Activated CD8-positive, alpha-beta memory T cell treated with anti-CD3 and anti-CD28 coated beads, Interleukin-2, amount 50 U/mL, for 1 hour (primary cell): Measurements from ENCODE around the gene ARL11.
"Not testable (repeated sequence)": the region's sequence is repeated elsewhere in the genome, so short reads cannot be mapped to it uniquely, and the experiment has no call there.

Source experiments
- DNase-seq: peaks from one replicate; pipeline ENCODE4 v3.0.0-alpha.2; 2020; ENCODE audit errors: extremely low read depth

ARL11 gene

DNA sequence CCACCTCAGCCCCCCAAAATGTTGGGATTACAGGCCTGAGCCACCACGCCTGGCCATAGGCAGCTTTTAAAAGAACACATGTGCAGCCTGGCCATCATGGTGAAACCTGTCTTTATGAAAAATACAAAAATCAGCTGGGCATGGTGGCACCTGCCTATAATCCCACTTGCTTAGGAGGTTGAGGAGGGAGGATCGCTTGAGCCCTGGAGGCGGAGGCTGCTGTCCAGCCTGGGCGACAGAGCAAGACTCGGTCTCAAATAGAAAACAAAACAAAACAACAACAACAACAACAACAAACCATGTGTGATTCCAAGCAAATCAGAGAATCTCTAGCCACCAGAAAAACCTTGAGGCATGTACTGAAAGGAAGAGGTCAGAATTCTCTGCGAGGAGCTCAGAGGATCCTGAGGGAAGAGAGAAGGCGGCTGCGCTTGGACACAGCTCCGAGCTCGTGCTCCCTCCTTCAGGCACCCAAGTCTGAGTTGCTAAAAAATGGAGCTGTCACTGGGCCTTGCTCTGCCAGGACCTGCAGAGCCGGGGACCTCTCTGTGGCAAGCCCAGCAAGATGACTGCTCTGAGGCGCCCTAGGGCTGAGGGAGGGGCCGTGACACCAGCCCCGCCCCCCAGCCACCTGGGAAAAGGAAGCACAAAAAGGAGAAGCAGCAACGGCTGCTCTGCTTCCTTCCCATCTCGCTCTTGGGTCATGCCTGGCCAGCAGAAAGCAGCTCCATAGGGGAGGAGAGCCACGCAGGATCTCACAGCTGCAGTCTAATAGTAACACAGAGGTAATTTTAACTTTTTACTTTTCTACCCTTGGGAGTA, at the start of gene ARL11:
TSS of gene ARL11 (plus strand) at position 677 of the 822 bp plus-strand sequence. CDS start 1,941 bp downstream, outside the sequence.
- no peak for DNase-seq

DNA sequence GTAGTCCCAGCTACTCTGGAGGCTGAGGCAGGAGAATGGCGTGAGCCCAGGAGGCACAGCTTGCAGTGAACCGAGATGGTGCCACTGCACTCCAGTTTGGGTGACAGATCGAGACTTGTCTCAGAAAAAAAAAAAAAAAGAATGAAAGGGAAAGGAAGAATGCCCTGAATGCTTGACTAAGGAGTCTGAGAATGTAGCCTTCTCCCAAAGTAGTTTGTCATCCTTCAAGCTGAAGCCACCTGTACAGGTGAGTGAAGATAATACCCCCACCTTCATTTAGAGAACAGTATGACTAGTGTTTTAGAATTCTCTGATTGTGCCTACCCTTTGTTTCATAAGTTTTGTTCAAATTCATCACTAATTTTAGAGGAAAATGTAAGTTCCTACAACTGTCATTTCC, 48.8 kb upstream of the ARL11 start:
- DNase-seq, result no peak

DNA sequence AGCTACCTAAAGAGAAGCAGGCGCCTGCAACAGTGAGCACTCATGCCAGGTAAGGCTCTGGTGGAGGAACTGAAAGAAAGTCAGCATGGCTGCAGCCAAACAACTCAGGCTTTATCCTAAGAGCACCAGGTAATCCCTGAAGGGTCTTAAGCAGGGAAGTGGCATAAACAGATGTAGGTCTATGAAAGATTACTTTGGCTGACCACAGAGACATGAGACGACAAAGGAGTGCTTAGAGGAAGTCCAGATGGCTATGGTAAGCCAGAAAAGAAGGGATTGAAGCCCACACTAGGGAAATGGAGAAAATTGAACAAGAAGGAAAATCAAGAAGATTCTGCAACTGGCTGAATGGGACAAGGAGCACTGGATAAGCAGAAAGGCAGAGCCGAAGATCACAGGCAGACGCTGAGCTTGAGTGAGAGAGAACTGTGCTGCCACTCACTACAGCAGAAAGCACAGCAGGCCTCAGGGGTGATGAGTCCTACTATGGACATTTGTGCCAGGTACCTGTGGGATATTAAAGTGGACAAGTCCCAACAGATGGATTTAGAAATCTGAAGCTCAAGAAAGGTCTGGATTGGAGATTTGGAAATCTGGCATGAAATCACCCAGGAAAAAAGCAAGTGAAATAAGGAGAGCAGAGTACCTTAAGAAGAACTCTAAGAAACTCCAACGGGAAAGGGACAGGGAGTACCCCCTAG, 47.2 kb upstream of the ARL11 start:
- no peak for DNase-seq

DNA sequence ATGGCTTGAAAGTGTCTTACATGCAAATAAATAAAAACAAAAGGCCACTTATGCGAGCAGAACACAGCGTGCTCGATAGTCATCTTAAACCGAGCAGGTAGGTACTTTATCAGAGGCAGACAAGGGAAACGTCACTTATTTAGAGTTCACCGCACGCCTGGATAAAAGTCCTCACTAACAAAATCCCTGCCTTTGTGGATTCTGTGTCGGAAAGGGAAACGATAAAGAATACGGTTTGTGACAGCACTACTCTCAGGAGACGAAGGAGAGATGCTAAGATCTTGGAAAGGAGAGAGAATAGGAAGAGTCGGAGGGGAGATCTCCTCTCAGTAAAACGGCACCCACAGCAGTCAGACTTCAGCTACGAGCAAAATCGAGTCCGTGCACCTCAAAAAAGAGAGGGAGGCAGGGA, 43.5 kb upstream of the ARL11 start:
- no peak for DNase-seq

DNA sequence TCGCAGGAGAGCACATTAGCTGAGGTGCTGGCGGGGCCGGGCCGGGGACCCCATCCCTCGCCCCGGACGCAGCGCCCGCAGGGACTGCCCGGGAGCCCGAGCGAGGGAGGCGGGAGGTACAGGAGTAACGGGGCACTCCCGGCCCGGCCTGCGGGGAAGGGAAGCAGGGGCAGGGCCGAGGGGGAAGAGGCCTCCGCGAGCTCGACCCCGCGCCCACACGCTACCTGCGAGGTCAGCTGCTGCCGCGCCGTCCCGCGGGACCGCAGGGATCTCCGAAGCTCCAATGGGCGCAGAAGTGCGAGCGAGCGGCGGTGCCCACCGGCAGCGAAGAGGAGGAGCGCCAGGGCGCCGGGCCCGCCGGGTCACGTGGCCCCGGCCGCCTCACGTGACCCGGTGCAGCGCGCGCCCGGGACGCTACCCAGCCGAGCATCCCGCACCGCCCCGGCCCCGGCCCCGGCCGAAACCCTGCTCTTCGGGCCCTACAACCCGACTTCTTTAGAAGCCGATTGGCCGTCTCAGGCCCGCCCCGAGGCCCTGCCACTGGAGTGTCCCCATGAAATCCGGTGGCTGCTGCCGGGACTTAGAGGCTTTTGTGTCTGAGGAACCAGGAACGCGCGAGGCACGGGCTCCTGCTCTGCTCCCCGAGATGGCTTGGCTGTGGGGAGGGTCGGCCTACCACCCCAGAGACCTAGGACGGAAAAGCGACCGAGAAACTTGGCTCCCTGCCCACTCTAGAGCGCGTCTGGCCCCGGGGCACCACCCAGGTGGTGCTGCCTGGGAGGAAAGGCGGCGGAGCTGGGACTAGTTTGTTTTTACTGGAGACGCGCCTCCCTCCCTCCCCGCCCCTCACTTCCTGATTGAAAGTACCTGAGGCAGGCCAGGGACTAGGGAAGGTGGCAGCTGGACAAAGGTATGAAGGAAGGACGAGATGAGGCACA, 42.8 kb upstream of the ARL11 start, which contains the start of gene RCBTB1:
TSS of gene RCBTB1 (minus strand) at position 339 of the 938 bp plus-strand sequence. CDS start 18,279 bp downstream, outside the sequence.
- no peak for DNase-seq

DNA sequence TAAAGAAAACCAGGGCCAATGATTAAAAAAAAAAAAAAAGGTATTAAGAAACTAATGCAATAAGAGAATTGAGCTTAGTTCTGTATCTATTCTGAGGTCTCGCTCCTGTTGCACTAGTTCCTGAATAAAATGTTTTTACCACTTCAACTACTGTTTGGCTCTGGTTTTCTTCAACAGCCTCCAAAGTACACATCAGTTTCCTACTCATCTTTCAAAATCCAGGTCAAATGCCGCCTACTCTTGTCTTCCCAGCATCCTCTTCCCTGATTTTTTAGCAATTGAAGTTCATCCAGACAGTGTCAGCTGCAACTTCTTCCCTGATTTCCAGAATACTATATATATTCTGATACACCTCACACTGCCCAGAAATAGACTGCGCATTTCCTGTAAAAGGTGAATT, 41.6 kb upstream of the ARL11 start:
- DNase-seq, result no peak

DNA sequence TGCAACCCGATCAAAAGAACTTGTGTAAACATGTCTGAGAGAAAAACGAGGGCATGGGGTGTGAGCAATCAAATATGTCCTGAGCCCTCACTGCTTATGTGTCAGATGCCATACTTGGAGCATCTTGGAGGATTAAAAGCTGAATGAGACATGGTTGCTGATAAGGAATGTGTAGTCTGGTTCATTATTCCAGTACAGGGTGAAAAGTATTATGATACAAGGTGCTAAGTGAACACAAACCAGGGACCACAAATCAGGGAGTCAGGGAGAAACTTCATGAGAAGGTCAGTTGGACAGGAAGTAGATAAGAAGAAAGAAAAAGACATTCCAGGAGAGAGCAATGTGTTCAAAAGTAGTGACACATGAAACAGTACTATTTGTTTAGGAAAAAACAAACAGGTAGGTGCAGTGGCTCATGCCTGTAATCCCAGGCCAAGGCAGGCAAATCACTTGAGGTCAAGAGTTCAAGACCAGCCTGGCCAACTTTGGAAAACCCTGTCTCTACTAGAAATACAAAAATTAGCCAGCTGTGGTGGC, 40.9 kb upstream of the ARL11 start:
- no peak for DNase-seq

DNA sequence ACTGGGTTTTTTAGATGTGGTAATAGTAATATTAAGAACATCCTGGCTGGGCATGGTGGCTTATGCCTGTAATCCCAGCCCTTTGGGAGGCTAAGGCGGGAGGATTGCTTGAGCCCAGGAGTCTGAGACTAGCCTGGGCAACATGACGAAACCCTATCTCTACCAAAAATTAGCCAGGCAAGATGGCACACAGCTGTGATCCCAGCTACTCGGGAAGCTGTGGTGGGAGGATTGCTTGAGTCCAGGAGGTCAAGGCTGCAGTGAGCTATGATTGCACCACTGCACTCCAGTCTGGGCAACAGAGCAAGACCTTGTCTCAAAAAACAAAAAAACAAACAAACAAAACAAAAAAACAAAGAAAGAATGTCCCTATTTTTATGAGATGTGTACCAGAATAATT, 37.6 kb upstream of the ARL11 start:
- not testable (repeated sequence) for DNase-seq

DNA sequence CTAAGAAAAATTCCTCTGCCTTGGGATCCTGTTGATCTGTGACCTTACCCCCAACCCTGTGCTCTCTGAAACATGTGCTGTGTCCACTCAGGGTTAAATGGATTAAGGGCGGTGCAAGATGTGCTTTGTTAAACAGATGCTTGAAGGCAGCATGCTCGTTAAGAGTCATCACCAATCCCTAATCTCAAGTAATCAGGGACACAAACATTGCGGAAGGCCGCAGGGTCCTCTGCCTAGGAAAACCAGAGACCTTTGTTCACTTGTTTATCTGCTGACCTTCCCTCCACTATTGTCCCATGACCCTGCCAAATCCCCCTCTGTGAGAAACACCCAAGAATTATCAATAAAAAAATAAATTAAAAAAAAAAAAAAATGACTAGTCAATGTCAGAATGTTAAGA, 34.4 kb upstream of the ARL11 start:
- not testable (repeated sequence) for DNase-seq

DNA sequence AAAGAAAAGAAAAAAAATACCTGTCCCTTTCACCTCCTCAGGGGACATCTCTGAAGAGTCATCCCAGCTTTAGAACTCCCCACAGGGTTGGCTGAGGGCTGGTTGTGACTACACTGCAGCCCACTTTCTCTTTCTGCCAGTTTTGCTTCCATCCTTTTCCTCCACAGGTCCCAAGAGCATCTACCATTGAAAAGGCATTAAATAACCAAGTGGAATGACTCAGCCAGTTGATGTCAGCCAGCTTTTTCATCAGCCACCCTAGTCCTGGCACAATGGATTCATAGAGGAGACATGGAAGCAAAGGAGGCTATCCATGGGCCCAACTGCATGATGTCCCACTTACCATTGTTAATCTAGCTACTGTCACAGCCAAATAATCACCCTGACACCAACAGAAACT, 33.7 kb upstream of the ARL11 start:
- DNase-seq, result no peak

DNA sequence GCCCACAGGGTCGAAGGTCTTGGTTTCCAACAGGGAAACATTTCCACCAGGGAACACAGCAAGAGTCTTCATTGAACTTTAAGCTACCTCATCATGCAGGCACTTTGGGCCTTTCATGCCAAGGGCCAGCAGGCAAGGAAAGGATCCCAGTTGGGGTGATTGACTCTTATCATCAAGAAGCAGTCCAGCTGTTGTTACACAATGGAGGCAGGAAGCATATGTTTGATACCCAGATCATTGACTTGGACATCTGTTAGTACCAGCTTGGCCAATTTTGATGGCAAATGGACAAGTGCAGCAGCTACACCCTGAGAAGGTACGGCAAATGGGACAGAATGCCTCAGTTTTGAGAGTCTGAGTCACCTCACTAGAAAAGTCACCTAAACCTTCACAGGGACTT, 32.1 kb upstream of the ARL11 start:
- DNase-seq, result no peak

DNA sequence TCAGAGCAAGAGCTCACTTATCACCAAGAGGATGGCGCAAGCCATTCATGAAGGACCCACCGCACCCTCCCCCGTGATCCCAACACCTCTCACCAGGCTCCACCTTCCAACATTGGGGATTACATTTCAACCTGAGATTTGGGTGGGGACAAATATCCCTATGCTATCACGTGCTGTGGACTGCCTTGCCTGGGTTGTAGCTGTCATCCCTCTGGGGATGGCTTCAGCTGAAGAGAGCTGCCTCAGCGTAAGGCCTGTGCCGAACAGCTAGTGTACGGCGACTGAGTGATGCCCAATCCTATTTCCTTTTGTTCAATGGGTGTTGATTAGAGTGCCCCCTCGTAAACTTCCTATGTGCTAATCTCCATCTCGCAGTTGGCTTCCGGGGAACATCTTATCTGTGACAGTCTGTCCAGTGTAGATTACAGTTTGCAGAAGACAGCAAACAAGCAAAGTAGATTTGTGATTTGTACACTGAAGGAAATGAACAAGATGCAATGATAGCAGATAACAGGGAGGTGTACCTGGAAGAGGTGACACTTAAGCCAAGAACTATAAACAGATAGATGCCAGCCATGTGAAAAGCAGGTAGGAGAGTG, 31.2 kb upstream of the ARL11 start:
- DNase-seq, result no peak

DNA sequence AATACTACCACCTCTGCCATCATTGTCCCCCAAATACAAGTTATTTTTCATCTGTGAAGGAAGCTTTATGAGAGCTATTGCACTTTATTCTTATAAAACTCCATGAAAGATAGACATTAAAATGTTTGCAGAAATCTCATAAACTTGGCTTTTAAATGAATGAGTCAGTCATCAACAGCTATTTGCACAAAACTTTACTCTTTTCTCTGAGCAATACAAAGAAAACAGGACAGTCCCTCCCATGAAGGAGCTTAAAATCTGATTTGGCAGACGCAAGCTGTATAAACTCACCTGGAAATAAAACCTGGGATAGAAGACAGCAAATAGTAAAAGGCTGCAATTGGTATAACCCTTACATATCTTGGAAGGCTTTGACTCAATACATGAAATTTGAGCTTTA, 26.3 kb upstream of the ARL11 start:
- no peak for DNase-seq

DNA sequence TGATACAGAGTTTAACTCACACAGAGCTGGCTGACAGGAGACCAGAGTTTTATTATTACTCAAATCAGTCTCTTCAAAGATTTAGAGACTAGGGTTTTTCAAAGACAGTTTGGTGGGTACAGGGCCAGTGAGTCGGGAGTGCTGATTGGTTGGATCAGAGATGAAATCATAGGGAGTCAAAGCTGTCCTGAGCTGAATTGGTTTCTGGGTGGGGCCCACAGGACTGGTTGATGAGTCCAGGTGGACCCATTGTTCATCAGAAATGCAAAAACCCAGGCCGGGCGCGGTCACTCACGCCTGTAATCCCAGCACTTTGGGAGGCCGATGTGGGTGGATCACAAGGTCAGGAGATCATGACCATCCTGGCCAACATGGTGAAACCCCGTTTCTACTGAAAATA, 25.7 kb upstream of the ARL11 start:
- not testable (repeated sequence) for DNase-seq

DNA sequence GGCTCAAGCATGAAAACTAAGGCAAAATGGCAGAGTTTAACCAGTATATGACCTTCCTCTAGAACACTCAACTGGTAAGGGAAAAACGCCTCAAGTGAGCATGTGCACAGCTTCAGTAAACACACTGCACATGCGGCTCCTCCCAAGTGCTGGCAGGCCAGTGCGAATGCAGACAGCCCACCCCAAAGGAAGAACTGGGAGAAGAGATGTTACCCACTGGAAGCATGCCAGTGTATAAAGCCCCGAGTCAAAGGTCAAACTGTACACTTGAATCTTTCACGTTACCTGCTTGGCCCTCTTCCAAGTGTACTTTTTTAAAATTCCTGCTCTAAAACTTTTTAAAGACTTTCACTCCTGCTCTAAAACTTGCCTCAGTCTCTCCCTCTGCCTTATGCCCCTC, 23.7 kb upstream of the ARL11 start:
- DNase-seq, result no peak

DNA sequence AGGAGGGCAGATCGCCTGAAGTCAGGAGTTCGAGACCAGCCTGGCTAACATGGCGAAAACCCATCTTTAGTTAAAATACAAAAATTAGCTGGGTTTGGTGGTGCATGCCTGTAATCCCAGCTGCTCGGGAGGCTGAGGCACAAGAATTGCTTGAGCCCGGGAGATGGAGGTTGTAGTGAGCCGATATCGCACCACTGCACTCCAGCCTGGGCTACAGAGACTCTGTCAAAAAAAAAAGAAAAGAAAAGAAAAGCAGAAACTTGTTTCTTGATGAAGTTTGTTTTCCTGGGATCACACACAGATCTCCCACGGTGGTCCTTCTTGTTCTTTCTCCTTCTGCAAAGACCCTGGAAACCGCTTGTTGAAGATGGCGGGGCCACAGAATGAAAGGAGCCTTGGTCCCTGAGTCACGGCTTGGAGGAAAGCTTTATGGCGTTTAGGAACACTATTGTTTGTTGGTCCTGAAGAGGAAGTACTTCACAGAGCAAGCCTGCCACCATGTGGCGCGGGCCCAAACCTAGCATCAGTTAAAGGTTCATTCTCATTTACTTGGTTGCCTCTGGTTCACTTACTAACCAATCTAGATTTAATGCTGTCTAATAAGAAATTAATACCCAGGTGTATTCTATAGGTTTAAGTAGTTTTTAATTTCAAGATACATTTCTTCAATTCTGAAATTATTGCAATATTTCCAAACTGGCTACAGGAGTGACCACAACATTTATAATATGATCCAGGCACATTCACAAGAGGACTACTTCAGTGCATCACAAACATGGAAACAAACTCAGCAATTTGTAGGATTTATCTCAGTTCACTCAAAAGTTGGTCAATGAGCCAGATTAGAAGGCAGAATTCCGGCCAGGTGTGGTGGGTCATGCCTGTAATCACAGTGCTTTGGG, 21.3 kb upstream of the ARL11 start:
- peak; percentile 45 for DNase-seq

DNA sequence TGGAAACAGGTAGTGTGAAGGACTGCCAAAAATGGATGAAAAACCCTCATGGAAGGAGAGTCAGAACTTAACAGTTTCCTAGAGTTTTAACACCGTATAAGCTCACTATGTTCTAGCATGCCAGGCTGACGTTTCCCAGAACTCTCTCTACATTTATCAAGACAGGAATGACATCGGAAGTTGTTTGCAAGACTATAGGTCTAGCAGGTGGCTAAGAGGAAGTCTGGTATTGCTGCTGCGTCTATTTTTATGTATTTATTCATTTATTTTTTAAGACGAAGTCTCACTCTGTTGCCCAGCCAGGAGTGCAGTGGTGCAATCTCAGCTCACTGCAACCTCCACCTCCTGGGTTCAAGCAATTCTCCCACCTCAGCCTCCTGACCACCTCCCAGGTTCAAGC, 20.5 kb upstream of the ARL11 start:
- no peak for DNase-seq

DNA sequence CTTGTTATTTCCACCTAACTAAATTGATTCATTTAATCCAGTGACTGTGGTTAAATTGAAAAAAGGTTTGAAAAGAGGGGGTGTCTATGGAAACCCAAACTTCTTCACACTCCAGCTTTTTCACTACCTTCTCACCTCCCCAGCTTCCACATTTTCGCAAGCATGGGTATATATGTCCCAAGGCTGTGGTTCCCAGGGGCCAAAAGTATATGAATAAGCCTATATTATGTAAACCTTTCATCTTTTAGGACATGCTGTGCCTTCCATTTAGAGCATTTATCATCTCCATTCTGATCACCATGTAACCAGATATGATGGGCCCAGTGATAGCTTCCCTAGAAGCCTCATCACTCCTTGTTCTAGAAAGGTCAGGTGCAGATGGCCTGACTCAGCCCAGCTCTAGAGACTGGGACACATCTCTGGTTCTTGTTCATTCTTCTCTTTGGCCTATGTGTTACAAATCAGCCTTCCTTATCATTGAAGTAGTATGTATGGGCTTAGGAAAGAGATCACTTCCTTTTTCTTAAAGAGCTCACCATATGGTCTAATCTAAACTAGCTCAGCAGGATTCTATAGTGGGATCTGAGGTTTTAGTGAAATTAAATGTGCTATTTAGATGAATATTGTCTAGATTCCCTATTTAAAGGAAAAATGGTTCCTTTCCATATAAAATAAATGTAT, 19.5 kb upstream of the ARL11 start:
- no peak for DNase-seq

DNA sequence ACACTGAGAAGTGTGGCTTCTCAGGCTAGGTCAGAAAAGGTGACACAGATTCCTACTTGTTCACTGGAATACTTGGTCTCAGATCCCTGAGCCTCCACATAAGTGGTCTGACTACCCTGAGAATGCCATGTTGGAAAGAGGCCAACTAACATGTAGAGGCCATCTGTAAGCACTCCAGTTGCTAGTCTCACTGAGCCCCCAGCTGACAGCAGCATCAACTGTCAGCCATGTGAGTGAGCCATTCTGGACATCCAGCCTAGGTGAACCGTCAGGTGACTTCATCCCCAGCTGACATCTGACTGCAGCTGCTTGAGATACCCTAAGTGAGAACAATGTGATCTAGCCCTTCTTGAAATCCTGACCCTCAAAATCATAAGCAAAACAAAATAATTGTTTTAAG, 18.1 kb upstream of the ARL11 start:
- no peak for DNase-seq

DNA sequence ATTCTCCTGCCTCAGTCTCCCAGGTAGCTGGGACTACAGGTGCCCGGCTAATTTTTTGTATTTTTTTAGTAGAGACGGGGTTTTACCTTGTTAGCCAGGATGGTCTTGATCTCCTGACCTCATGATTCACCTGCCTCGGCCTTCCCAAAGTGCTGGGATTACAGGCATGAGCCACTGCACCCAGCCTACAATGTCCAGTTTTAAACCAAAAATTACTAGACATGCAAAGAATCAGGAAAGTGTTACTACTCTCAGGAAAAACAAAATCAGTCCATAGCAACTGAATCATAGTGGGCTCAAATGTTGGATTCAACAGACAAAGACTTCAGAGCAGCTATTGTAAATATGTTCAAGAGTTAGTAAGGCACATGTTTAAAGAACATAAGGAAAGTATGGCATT, 16.3 kb upstream of the ARL11 start:
- DNase-seq, result not testable (repeated sequence)
